CMK (cell line): ENCODE results near the gene ASIC3.
A peak's percentile ranks its signal among the peaks of the same experiment; 100 is the strongest.
"Not testable (repeated sequence)": the region's sequence is repeated elsewhere in the genome, so short reads cannot be mapped to it uniquely, and the experiment has no call there.

Source experiments
- DNase-seq: peaks from one replicate; pipeline ENCODE4 v3.0.0-alpha.2; 2010; ENCODE audit warnings: low read depth

Gene ASIC3

DNA sequence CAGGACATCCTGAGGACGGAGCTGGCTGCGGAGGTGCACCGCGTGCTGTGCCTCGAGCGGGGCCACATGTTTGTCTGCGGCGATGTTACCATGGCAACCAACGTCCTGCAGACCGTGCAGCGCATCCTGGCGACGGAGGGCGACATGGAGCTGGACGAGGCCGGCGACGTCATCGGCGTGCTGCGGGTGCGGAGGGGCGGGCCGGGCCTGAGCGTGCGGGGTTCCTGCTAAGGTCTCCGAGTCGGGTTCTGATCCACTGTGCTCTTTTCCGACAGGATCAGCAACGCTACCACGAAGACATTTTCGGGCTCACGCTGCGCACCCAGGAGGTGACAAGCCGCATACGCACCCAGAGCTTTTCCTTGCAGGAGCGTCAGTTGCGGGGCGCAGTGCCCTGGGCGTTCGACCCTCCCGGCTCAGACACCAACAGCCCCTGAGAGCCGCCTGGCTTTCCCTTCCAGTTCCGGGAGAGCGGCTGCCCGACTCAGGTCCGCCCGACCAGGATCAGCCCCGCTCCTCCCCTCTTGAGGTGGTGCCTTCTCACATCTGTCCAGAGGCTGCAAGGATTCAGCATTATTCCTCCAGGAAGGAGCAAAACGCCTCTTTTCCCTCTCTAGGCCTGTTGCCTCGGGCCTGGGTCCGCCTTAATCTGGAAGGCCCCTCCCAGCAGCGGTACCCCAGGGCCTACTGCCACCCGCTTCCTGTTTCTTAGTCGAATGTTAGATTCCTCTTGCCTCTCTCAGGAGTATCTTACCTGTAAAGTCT, 34.4 kb upstream of the ASIC3 start:
- no peak for DNase-seq

DNA sequence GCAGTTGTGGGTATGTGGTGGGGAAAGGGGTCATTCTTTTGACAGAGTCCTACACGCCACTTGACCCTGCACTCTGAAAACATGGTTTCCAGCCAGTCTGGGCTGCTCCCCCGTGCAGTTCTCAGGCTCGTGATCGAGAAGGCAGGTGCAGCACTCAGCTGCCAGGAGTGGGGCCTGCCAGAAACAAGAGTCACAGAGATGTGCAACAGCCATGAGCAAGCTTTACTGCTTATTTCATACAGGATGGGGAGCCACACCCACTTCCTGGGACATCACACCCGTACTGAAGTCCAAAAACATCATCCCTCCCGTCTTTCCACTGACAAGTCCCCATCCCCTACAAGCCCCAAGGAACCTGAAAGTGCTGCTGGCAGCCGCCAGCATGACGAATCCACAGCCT, 33.4 kb upstream of the ASIC3 start:
- DNase-seq = no peak

DNA sequence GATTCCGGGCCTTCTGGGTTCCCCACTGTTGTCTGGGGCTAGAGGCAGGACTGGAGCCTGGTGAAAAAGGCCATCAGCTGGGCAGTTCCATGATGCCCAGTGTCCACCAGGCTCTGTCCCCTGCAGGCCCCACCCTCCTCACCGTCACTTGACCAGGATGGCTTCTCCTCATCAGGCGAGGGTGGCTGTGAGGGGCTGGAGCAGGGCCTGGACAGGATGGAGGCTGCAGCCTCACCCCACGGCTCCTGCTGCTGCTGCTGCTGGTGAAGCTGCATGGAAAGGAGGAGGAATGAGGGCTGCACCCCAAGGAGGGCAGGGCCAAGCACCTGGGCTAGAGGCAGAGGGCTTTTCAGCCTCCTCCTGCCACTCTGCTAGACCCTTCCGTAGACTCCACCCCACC, 32.4 kb upstream of the ASIC3 start:
- no peak for DNase-seq

DNA sequence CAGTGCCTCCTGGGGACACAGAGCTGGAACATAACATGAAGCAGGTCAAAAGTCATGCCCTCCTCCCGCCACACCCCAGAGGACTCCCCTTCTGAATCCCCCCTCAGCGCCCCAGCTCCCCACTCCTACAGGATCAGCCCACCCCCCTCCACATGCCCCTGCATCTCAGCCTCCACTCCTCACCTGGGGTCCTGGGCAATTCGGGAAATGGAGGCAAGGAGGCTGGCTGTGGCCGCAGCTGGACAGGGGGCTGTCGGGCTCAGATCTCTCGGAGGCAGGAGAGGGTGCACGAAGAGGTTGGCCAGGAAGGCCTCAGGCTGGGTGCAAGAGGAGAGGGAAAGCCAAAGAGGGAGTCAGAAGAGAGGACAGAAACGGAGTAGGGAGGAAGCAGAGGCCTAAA, 31.8 kb upstream of the ASIC3 start:
- DNase-seq = no peak

DNA sequence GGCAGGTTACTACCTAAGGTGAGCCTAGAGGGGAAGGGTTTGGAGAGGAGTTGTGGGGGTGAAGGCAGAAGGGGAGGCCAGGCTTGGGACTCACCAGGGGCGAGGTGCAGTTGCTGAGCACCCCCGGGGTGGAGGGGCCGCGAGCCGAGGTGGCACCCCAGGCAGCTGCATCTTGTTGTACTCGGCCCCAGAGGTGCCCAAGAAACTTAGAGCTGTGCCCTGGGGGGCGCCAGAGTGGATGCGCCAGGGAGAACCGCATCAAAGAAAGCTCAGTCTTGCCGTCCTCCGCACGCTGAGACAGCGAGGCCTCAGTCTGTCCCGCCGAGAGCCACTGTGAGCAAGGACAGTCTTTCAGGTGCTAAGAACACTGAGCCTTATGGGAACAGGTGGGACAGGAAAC, 31.4 kb upstream of the ASIC3 start:
- no peak for DNase-seq

DNA sequence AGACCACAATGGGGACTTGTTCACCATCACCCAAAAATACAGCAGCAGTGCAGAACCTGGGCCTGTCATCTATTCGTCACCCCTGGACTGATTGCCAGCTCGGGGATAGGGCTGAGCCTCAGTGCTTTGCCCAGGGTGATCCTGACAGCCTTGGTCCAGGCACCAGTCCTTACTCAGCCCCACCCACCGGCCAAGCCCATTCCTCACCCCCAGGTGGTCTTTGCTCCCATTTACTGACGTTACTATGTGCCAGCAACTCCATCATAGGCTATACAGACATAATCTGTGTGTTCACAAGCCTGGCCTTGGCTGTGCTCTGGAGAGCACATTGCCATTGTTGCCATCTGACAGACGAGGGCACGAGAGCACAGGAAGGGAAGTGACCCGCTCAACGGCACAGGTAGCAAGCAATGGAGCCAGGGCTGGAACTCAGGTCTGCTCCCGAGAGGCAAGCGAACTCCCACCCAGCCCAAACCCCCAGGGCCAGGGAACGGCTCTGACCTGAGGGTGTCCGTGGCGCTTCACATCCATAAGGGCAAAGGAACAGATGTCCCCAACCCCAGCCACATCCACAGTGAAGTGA, 30.9 kb upstream of the ASIC3 start:
- DNase-seq = no peak

DNA sequence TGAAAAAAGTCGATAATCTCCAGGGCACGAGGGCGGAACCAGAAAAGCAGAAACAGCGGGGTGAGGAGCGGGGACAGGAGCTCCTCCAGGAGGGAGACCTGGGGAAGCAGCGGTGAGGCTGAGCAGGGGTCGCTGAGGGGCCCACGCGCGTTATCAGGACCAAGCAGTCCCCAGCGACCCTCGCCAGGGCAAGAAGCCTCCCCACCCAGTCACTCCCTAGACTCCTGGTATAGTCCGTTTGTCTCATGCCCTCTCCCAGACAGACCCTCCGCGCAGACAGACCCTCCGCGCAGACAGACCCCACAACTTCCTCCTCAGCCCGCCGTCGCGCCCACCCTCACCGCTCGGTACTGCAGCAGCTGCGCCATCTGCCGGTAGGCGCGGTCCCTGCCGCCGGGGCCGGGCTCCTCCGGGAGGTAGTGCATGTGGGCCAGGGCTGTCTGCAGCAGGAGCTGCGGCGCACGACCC, 30.3 kb upstream of the ASIC3 start:
- no peak for DNase-seq

DNA sequence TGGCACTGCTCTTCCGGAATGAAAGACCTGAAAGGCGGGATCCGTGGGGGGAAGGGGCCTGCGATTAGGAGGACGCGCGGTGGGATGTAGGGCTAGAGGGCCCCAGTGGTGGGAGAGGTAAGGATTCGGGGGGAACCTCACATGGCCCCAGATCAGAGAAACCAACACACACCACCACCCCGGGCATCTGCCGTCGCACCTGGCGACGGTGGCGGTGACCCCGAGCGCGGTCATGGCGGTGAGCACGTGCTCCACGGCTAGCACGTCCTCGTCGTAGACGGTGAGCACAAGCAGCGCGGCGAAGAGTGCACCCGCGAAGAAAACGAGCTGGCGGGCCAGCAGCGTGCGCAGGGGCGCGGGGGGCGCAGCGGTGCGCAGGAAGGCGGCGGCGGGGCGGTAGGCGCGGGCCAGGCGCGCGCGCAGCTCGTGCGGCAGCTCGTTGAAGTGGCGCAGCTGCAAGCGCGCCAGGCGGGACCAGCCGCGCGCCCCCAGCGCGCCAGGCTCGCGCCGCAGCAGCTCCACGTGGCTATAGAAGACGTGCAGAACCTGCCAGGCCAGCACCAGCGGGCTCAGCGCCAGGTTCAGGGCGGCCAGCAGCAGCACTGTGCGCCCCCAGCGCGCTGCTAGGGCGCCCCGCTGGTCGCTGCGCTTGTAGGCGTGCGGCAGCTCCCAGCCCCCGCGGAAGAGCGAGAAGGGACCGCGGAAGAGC, 29.8 kb upstream of the ASIC3 start:
- no peak for DNase-seq

DNA sequence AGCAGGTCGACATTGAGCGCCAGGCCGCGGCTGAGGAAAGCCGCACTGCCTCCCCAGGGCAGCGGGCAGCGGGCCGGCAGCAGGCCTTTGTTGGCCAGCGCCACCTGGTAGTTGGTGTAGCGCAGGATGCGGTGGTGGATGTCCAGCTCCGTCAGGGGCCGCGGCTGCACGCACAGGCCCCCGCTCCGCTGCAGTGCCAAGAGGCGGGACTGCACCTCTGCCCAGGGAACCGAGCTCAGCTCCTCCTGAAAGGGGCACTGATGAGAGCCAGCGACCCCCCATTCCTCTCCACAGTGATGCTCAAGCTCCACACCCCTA, 29.2 kb upstream of the ASIC3 start:
- no peak for DNase-seq

DNA sequence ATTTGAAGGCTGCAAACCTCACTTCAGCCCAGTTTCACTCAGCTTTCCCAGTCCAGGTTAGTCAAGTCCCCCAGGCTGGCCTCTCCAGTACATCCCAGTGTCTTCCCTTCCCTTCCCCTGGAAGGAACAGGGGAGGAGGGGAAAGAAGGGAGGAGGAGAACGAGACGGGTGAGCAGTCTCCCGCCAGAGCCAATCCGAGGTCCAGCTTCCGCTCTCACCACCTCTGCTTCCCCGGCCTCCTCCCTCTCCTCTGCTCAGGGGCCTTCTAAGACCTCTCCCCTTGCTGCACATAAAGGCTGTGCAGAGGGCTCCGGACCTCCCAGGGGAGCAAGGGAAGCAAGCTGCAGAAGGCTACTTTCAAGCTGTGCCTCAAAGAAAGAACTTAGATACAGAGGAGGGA, 28.1 kb upstream of the ASIC3 start:
- no peak for DNase-seq

DNA sequence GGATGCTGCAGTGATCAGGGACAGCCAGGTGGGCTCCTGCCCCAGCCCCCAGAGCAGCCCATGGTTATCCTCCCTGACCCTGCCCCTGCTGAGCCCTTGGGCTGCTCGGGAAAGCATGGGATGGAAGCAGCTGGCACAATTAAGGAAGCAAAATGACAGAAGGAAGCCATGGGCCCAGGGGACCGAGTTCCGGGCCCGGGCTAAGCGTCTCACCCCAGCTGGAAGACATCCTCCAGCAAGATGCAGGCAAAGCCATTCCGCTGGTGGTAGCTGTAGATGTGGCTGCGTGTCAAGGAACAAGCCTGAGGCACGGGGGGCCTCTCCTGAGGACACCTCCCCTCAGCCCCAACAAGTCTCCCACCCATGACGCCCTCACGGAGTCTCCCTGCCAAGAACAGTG, 25.1 kb upstream of the ASIC3 start:
- no peak for DNase-seq

DNA sequence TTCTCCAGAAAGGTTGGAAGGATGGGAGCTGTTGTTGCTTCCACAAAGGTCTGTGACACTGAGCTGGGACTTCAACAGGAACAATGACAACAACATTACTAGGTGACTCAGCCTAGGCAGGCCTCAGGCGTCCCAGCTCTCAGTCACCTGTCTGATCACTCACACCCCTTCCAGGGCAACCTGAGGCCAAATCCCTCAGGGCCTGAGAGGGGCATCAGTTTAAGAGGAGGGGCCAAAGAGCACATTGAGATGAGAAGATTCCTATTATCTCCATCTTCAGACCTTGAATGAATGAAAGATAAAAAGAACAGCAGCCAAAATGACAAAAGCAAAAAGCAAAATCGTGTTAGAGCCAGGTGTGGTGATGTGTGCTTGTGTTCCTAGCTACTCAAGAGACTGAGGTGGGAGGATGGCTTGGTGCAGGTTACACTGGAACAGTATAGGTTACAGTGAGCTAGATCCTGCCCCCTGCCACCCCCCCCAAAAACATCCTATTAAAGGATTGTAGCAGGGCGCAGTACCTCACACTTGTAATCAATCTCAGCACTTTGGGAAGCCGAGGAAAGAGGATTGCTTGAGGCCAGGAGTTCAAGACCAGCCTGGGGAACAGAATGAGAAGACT, 23.8 kb upstream of the ASIC3 start, which contains the start of gene ATG9B:
ATG9B (minus strand) TSS at position 60 of the 622 bp plus-strand sequence. CDS start 71 bp downstream, outside the sequence.
- DNase-seq = no peak

DNA sequence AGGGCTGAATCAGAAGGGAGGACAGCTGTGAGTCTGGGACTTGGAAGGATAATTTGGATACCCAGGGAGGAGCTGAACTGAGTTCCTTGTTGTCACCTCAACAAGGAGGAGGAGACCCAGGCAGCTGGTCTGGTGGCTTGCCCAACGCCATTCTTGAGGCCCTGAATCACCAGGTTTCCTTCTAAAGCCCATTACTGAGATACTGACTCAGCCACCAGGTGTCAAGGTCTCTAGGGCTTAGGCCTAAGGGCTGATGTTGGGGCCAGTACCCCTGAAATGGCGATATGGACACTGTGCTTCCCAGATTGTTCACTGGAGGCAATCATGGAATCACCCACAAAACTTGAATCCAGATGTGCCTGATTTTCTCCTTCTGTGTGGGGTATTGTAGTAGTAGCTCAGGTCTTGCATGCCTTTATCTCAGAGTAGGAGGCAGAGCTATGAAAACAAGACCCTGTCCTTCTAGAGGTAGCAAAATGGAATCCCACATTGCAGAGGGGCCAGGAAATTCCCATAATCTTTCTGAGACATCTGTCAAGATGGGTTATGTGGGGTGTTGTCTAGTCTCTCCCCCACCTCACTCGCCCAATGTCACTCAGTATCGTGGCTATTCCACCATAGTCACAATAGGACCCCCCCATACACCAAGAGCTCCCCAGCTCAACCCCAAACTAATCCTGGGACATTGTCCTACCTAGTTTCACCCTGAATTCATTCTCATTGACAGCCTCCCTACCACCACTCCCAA, 22.2 kb upstream of the ASIC3 start:
- no peak for DNase-seq

DNA sequence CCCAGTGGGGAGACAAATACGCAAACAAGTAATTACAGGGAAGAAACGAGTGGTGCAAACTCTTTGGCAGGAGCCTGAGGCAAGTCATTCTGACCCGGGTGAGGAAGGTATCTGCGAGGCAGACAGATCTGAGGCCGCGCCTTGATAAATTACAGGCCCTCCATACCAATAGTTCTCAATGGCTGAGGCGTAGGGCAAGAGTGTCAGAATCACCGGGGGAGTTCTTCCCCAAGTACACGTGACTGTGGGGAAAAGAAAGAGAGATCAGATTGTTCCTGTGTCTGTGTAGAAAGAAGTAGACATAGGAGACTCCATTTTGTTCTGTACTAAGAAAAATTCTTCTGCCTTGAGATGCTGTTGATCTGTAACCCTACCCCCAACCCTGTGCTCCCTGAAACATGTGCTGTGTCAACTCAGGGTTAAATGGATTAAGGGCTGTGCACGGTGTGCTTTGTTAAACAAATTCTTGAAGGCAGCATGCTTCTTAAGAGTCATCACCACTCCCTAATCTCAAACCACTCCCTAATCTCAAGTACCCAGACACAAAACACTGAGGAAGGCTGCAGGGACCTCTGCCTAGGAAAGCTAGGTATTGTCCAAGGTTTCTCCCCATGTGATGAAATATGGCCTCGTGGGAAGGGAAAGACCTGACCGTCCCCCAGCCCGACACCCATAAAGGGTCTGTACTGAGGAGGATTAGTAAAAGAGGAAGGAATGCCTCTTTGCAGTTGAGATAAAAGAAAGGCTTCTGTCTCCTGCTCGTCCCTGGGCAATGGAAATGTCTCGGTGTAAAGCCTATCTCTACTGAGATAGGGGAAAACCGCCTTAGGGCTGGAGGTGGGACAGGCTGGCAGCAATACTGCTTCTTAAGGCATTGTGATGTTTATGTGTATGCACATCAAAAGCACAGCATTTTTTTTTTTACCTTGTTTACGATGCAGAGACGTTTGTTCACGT, 21.3 kb upstream of the ASIC3 start:
- DNase-seq = not testable (repeated sequence)

DNA sequence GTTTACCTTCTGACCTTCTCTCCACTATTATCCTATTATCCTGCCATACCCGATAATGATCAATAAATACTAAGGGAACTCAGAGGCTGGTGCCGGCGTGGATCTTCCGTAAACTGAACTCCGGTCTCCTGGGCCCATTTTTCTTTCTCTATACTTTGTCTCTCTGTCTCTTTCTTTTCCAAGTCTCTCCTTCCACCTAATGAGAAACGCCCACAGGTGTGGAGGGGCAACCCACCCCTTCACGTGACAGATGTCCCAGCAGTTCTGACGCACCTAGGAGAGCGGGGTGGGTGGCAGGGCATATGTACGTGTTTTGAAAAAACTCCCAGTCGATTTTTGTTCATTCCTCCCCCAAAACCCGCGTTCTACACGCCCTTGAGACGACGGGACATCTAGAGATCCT, 20.6 kb upstream of the ASIC3 start:
- not testable (repeated sequence) for DNase-seq

DNA sequence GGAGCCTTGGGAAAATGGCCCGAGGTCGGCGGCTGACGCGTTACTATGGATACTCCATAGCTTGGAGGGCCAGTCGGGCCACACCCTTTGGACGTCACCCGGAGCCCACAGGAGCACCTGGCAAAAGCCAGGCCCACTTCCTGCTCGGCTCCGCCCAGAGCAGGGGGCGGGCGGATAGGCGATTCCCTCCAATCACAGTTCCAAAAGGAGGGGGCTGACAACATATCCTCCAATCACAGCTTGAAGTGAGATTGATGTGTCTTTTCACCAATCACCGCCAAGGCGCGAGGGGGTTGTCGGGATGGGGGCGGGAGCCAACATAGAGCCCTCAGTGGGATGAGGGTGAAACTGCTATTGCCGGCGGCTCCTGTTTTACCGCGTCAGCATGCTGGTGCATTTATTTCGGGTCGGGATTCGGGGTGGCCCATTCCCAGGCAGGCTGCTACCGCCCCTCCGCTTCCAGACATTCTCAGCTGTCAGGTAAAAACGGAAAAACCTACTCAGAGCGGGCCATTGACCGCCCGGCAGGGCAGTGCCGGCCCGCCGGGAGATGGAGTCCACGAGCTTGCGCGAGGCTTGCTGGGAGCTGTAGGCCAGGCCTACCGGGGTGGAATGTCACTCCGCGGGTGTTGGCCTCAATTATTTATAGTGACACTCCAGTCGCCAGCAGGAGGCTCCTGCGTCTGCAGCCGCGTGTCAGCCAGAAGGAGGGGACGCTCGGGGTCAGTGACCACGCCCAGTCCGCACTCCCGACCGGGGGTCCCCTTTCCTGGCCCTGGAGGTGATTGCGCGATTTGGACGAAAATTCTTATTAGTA, 20.0 kb upstream of the ASIC3 start, which contains the start of gene ABCB8:
ABCB8 (plus strand) TSS at position 320 of the 817 bp plus-strand sequence; CDS start at position 386, 66 bp downstream.
- DNase-seq = peak; percentile 95

DNA sequence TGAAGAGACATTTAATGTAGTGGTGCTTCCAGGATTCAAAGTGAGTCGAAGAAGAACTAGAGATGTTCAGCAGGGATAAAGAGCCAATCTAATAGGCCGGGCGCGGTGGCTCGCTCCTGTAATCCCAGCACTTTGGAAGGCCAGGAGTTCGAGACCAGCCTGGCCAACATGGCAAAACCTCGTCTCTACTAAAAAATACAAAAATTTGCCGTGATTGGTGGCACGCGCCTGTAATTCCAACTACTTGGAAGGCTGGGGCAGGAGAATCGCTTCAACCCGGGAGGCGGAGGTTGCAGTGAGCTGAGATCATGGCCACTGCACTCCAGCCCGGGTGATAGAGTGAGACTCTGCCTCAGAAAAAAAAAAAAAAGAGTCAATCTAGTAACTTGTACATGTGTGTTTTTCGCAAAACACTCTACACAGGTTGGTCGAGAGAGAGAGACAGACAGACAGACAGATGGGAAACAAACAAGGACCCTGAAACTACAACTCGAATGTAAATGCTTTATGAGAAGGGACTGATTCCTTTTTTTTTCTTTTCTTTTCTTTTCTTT, 19.3 kb upstream of the ASIC3 start:
- DNase-seq = no peak

DNA sequence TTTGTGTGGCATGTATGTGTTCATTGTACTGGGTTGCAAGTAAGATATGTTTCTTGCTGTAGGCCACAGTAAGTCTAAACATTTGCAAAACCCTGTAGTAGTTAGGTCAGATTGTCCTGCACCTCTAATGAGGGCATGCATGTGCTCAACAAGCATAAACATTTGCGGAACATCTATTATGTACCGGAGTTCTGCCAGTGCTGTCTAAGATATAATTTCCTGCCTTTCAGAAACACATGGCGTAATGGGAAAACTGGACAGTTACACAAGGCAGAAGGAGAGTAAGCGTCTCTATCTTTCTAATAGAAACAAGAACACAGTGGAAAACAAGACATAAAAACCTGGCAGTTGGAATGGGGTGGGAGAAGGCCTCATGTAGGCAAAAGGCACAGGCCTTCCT, 17.3 kb upstream of the ASIC3 start:
- no peak for DNase-seq
